Caco-2 (cell line): ENCODE measurements around the gene OR8G5. TPM values are rescaled to one million over a fixed set of nuclear protein-coding genes. Genes with fewer than 3 reads are reported as not detected.

Experiments
- BruUV-seq: library from RNA; stranded (reverse); fragments of 400-500 nt; replicated peaks from 2 replicates; lab custom pipeline; 2021; lab: Mats Ljungman, UMichigan
- CTCF ChIA-PET: fragments of 300-600 bp; sonication (Branson Sonifier 250); formaldehyde crosslinking; loops from one replicate; lab custom pipeline; 2022; ENCODE audit warnings: antibody characterized with exemption; lab: Charles Lee
- POLR2A ChIA-PET: fragments of 300-600 bp; sonication (Branson Sonifier 250); formaldehyde crosslinking; loops from one replicate; lab custom pipeline; 2022; ENCODE audit warnings: antibody characterized with exemption; lab: Charles Lee
- DNase-seq, 2 experiments: peaks; one replicate each; pipeline versions ENCODE4 v3.0.0 to v3.0.0-alpha.2; 2020 to 2022
- H3K27me3 ChIP-seq: replicated peaks from 2 replicates; pipeline ENCODE4 v1.6.0; 2011; ENCODE audit warnings: low read length; ENCODE audit not compliant: control insufficient read depth, insufficient read depth
- H3K36me3 ChIP-seq: 2 replicates; pipeline ENCODE4 v1.5.1; 2011; ENCODE audit warnings: low read length; ENCODE audit not compliant: control insufficient read depth, insufficient read depth
- H3K4me1 ChIP-seq: fragments of 250-450 bp; sonication (Bioruptor Pico); 2 replicates; pipeline ENCODE4 v1.5.1; 2020; ENCODE audit warnings: mild to moderate bottlenecking
- H3K4me3 ChIP-seq: 2 replicates; pipeline ENCODE4 v1.5.1; 2011; ENCODE audit warnings: low read depth, mild to moderate bottlenecking, control low read depth, low read length
- H3K9me3 ChIP-seq: fragments of 250-450 bp; sonication (Bioruptor Pico); 2 replicates; pipeline ENCODE4 v1.5.1; 2020; ENCODE audit warnings: mild to moderate bottlenecking, moderate library complexity
- H3K27ac Mint-ChIP-seq: one replicate; pipeline ENCODE4 v1.8.0; 2022; ENCODE audit warnings: mixed read lengths; ENCODE audit not compliant: unreplicated experiment
- H3K27me3 Mint-ChIP-seq: one replicate; pipeline ENCODE4 v1.8.0; 2022; ENCODE audit warnings: mixed read lengths; ENCODE audit not compliant: insufficient read depth, unreplicated experiment
- H3K36me3 Mint-ChIP-seq: one replicate; pipeline ENCODE4 v1.8.0; 2022; ENCODE audit warnings: mild to moderate bottlenecking, mixed read lengths; ENCODE audit not compliant: insufficient read depth, unreplicated experiment
- H3K4me1 Mint-ChIP-seq: one replicate; pipeline ENCODE4 v1.8.0; 2022; ENCODE audit warnings: low read depth, mixed read lengths; ENCODE audit not compliant: unreplicated experiment
- H3K4me3 Mint-ChIP-seq: one replicate; pipeline ENCODE4 v1.8.0; 2022; ENCODE audit warnings: mild to moderate bottlenecking, moderate library complexity, mixed read lengths; ENCODE audit not compliant: unreplicated experiment
- H3K9me3 Mint-ChIP-seq: one replicate; pipeline ENCODE4 v1.8.0; 2022; ENCODE audit warnings: mixed read lengths; ENCODE audit not compliant: unreplicated experiment
- CTCF ChIP-seq, 2 experiments: fragments of 200-600 bp in 1 of 2; IDR thresholded peaks; 1 replicate in 1 of 2; 2 replicates in 1 of 2; pipeline versions ENCODE4 v1.5.1 to v1.8.0; 2011 to 2022; ENCODE audit warnings: antibody characterized with exemption in 1 of 2, control low read depth in 1 of 2, inconsistent platforms in 1 of 2, low read depth in 1 of 2, low read length in 1 of 2, mild to moderate bottlenecking in 1 of 2, moderate library complexity in 1 of 2; ENCODE audit not compliant: insufficient read depth in 1 of 2, severe bottlenecking in 1 of 2, unreplicated experiment in 1 of 2
- intact Hi-C: fragments of 100-400 bp; cut with micrococcal nuclease; formaldehyde crosslinking; loops from one replicate; pipeline ENCODE4 v1.10.0; 2022; ENCODE audit not compliant: unreplicated experiment
- total RNA-seq: library from RNA; stranded (reverse); gene quantifications from 2 replicates; pipeline ENCODE4 v1.2.3, GENCODE V29; 2022

The OR8G5 gene
- total RNA-seq, 1 experiment from 2014 or later: not detected

- ChIA-PET CTCF (no interaction called here), POLR2A (no interaction called here)
- intact Hi-C loops: no loop called here
- Histone ChIP-seq H3K4me3 (no peak overlapping the region), H3K27me3 (no peaks in the 10 kb centered on the region), H3K36me3 (no peaks in the 10 kb centered on the region), H3K9me3 (no peaks in the 10 kb centered on the region), H3K4me1 (peaks cover 17% of the 10 kb centered on the region)
- no peaks in the 10 kb centered on the region for H3K27me3 Mint-ChIP-seq
- peaks cover 25% of the 10 kb centered on the region for H3K4me1 Mint-ChIP-seq
- no peaks in the 10 kb centered on the region for H3K36me3 Mint-ChIP-seq
- H3K9me3 Mint-ChIP-seq: no peaks in the 10 kb centered on the region
- BruUV-seq: no TSS peak
- peak in 1 of 2 experiments; percentile 43 for DNase-seq
- H3K4me3 Mint-ChIP-seq: no peak overlapping the region
- TF ChIP-seq CTCF (IDR thresholded peaks at IDR 0.05; ENCODE audit: insufficient read depth in 1 of 2, low read depth in 1 of 2, low read length in 1 of 2, severe bottlenecking in 1 of 2, unreplicated experiment in 1 of 2): no peak
- H3K27ac Mint-ChIP-seq: peak overlapping the region; percentile 14
Observed at GRCh38 chr11:124274000-124274399, 17.8 kb downstream of the OR8G5 start.

- ChIA-PET POLR2A (interaction anchor here (0.6 kb wide), 1 partner anchor 457 kb away, joined by 3 read pairs; no protein-coding TSS in a partner anchor), CTCF (no interaction called here)
- BruUV-seq: no TSS peak
- no peaks in the 10 kb centered on the region for H3K27me3 ChIP-seq
- DNase-seq: no peak
- intact Hi-C loops: no loop called here
- Mint-ChIP-seq H3K36me3 (no peaks in the 10 kb centered on the region), H3K9me3 (no peaks in the 10 kb centered on the region), H3K4me3 (no peak overlapping the region), H3K4me1 (peaks cover 16% of the 10 kb centered on the region), H3K27me3 (no peaks in the 10 kb centered on the region), H3K27ac (no peak overlapping the region)
- peaks cover 17% of the 10 kb centered on the region for H3K4me1 ChIP-seq
- H3K9me3 ChIP-seq: no peaks in the 10 kb centered on the region
- no peak for TF ChIP-seq CTCF (IDR thresholded peaks at IDR 0.05; ENCODE audit: insufficient read depth in 1 of 2, low read depth in 1 of 2, low read length in 1 of 2, severe bottlenecking in 1 of 2, unreplicated experiment in 1 of 2)
- H3K4me3 ChIP-seq: no peak overlapping the region
- H3K36me3 ChIP-seq: no peaks in the 10 kb centered on the region
Observed at GRCh38 chr11:124276081-124276480, 19.9 kb downstream of the OR8G5 start.

GRCh38 chr11:124277207-124277606 is 21.0 kb downstream of the OR8G5 start:
- Mint-ChIP-seq H3K4me3 (no peak overlapping the region), H3K27me3 (no peaks in the 10 kb centered on the region), H3K4me1 (peaks cover 13% of the 10 kb centered on the region), H3K9me3 (peaks cover 9% of the 10 kb centered on the region), H3K27ac (no peak overlapping the region), H3K36me3 (no peaks in the 10 kb centered on the region)
- TF ChIP-seq CTCF (IDR thresholded peaks at IDR 0.05; ENCODE audit: insufficient read depth in 1 of 2, low read depth in 1 of 2, low read length in 1 of 2, severe bottlenecking in 1 of 2, unreplicated experiment in 1 of 2): no peak
- ChIA-PET POLR2A (no interaction called here), CTCF (interaction anchor here (1.0 kb wide), 1 partner anchor 206 kb away, joined by 18 read pairs; no protein-coding TSS in a partner anchor)
- no peaks in the 10 kb centered on the region for H3K27me3 ChIP-seq
- BruUV-seq: no TSS peak
- H3K36me3 ChIP-seq: no peaks in the 10 kb centered on the region
- intact Hi-C loops: loop anchor here (1.0 kb wide), 2 partner anchors 169 to 206 kb away; no protein-coding TSS in a partner anchor
- no peaks in the 10 kb centered on the region for H3K9me3 ChIP-seq
- H3K4me1 ChIP-seq: peaks cover 17% of the 10 kb centered on the region
- DNase-seq: no peak
- H3K4me3 ChIP-seq: no peak overlapping the region
